HepG2 (cell line): Measurements from ENCODE around the gene SYNE3. TPM values are rescaled to one million over a fixed set of nuclear protein-coding genes. Genes with fewer than 3 reads are reported as not detected.

Experiments
- CEBPB ChIP-seq: IDR thresholded peaks from 2 replicates; pipeline ENCODE4 v1.6.1; 2011; ENCODE audit warnings: low read depth, low read length, improper control_type of control experiment, borderline replicate concordance
- FOSL2 ChIP-seq: sonication (generic); formaldehyde crosslinking; IDR thresholded peaks from 2 replicates; pipeline ENCODE4 v1.4.0; 2020; ENCODE audit warnings: missing genetic modification reagents
- GTF2F1 ChIP-seq: fragments of 150-350 bp; IDR thresholded peaks from 2 replicates; pipeline ENCODE4 v1.6.1; 2014; ENCODE audit warnings: low read length
- KDM2A ChIP-seq: sonication (generic); formaldehyde crosslinking; IDR thresholded peaks from 2 replicates; pipeline ENCODE4 v1.4.0; 2020; ENCODE audit warnings: low read depth, missing genetic modification reagents, borderline replicate concordance
- MAFK ChIP-seq, 2 experiments: IDR thresholded peaks in 1 of 2; conservative IDR thresholded peaks in 1 of 2; 2 replicates each; pipeline ENCODE4 v1.6.1; 2011; ENCODE audit warnings: improper control_type of control experiment in 2 of 2, low read length in 2 of 2
- MLLT10 ChIP-seq: sonication (generic); formaldehyde crosslinking; IDR thresholded peaks from 2 replicates; pipeline ENCODE4 v1.4.0; 2020; ENCODE audit warnings: missing genetic modification reagents
- NKX3-1 ChIP-seq: sonication (generic); formaldehyde crosslinking; IDR thresholded peaks from 2 replicates; pipeline ENCODE4 v1.5.0; 2020; ENCODE audit warnings: missing genetic modification reagents
- ZC3H13 ChIP-seq: sonication (generic); formaldehyde crosslinking; IDR thresholded peaks from 2 replicates; pipeline ENCODE4 v1.8.1; 2023; ENCODE audit warnings: mild to moderate bottlenecking, missing genetic modification reagents, moderate library complexity
- ZNF17 ChIP-seq: sonication (generic); formaldehyde crosslinking; IDR thresholded peaks from 2 replicates; pipeline ENCODE4 v1.5.0; 2020; ENCODE audit warnings: mild to moderate bottlenecking, missing genetic modification reagents
- ZNF263 ChIP-seq: sonication (generic); formaldehyde crosslinking; IDR thresholded peaks from 2 replicates; pipeline ENCODE4 v1.4.0; 2020; ENCODE audit warnings: missing genetic modification reagents
- ZNF367 ChIP-seq: sonication (generic); formaldehyde crosslinking; IDR thresholded peaks from 2 replicates; pipeline ENCODE4 v1.4.0; 2020; ENCODE audit warnings: missing genetic modification reagents, borderline replicate concordance
- ZNF556 ChIP-seq: sonication (generic); formaldehyde crosslinking; IDR thresholded peaks from 2 replicates; pipeline ENCODE4 v1.4.0; 2020; ENCODE audit warnings: mild to moderate bottlenecking, missing genetic modification reagents, borderline replicate concordance
- ZNF569 ChIP-seq: sonication (generic); formaldehyde crosslinking; IDR thresholded peaks from 2 replicates; pipeline ENCODE4 v1.5.0; 2020; ENCODE audit warnings: mild to moderate bottlenecking, missing genetic modification reagents, moderate library complexity, borderline replicate concordance
- ZNF703 ChIP-seq: sonication (generic); formaldehyde crosslinking; IDR thresholded peaks from 2 replicates; pipeline ENCODE4 v1.5.1; 2020; ENCODE audit warnings: missing genetic modification reagents, mild to moderate bottlenecking, moderate library complexity, borderline replicate concordance
- ZNF773 ChIP-seq: sonication (generic); formaldehyde crosslinking; IDR thresholded peaks from 2 replicates; pipeline ENCODE4 v1.4.0; 2020; ENCODE audit warnings: missing genetic modification reagents, borderline replicate concordance
- polyA plus RNA-seq, 8 experiments: library from polyadenylated mRNA; depleted of rRNA in 3 of 8; stranded (reverse) in 7 of 8; unstranded in 1 of 8; fragments of >200 nt; fragmentation: Illumina TruSeq in 4 of 8; extraction: Trizol in 4 of 8; gene quantifications; 2 replicates each; pipeline versions ENCODE4 v1.2.1 to v1.2.3, GENCODE V29; 2011 to 2016; ENCODE audit warnings: low read depth in 4 of 8, missing spikeins in 1 of 8, mixed read lengths in 1 of 8; ENCODE audit not compliant: insufficient read depth in 1 of 8
- total RNA-seq, 5 experiments: library from RNA; depleted of rRNA; stranded (reverse); fragments of >200 nt; fragmentation: Illumina TruSeq; extraction: Trizol; gene quantifications; 2 replicates each; pipeline ENCODE4 v1.2.3, GENCODE V29; 2016; ENCODE audit warnings: low read depth in 1 of 5
- TF ChIP-seq, protein P1 (sequence below), 2 experiments: fragments of 450-650 bp in 1 of 2; sonication (generic) in 1 of 2; formaldehyde crosslinking in 1 of 2; IDR thresholded peaks; 2 replicates each; pipeline versions ENCODE4 v1.6.1 to v1.8.0; 2016 to 2022; ENCODE audit warnings: antibody characterized with exemption in 1 of 2, mild to moderate bottlenecking in 1 of 2, missing genetic modification reagents in 1 of 2
- TF ChIP-seq, protein P2 (sequence below): sonication (generic); formaldehyde crosslinking; IDR thresholded peaks from 2 replicates; pipeline ENCODE4 v1.4.0; 2020; ENCODE audit warnings: low read depth, mild to moderate bottlenecking, missing genetic modification reagents
- TF ChIP-seq, protein P3 (sequence below): sonication (generic); formaldehyde crosslinking; conservative IDR thresholded peaks from 2 replicates; pipeline ENCODE4 v1.4.0; 2020; ENCODE audit warnings: missing genetic modification reagents

SYNE3 gene
- total and polyA plus RNA-seq, 2 of the 13 experiments (the other 11 are each of a cell fraction or from before 2014, with no cell fraction given) = 7.8 to 8.0 TPM

DNA sequence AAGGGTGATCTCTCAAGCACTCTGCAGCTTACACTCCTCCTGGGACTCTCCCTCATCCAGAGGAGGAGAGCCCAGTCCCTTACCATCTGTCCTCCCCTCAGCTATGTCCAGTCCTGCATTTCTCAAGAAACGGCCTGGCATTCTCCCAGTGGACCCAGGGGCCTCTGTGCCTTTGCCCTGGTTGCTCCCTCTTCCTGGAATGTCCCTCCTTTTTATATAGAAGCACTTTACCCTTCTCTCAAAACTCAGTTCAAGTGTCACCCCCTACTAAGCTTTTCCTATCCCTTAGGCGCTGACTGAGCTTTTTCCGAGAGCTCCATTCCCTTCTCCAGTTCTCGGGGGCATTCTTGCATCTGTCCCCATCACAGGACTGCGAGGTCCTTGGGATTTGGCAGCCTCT lies 9.5 kb upstream of the SYNE3 start (continued):
- TF ChIP-seq, protein P1, sequence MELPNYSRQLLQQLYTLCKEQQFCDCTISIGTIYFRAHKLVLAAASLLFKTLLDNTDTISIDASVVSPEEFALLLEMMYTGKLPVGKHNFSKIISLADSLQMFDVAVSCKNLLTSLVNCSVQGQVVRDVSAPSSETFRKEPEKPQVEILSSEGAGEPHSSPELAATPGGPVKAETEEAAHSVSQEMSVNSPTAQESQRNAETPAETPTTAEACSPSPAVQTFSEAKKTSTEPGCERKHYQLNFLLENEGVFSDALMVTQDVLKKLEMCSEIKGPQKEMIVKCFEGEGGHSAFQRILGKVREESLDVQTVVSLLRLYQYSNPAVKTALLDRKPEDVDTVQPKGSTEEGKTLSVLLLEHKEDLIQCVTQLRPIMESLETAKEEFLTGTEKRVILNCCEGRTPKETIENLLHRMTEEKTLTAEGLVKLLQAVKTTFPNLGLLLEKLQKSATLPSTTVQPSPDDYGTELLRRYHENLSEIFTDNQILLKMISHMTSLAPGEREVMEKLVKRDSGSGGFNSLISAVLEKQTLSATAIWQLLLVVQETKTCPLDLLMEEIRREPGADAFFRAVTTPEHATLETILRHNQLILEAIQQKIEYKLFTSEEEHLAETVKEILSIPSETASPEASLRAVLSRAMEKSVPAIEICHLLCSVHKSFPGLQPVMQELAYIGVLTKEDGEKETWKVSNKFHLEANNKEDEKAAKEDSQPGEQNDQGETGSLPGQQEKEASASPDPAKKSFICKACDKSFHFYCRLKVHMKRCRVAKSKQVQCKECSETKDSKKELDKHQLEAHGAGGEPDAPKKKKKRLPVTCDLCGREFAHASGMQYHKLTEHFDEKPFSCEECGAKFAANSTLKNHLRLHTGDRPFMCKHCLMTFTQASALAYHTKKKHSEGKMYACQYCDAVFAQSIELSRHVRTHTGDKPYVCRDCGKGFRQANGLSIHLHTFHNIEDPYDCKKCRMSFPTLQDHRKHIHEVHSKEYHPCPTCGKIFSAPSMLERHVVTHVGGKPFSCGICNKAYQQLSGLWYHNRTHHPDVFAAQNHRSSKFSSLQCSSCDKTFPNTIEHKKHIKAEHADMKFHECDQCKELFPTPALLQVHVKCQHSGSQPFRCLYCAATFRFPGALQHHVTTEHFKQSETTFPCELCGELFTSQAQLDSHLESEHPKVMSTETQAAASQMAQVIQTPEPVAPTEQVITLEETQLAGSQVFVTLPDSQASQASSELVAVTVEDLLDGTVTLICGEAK (IDR thresholded peaks at IDR 0.05) = no peak
- TF ChIP-seq, protein P1 (CRISPR knock-in tag; IDR thresholded peaks at IDR 0.05) = no peak
- TF ChIP-seq ZNF569 = no peak
- TF ChIP-seq MAFK (conservative IDR thresholded peaks at IDR 0.05 in 1 of 2, IDR thresholded peaks at IDR 0.05 in 1 of 2; ENCODE audit: low read length in 2 of 2) = peak; percentile 27 to 39; a peak in 2 of 4 replicates
- no peak for TF ChIP-seq ZNF367 (CRISPR knock-in tag)
- TF ChIP-seq KDM2A (CRISPR knock-in tag) = 0 out of 2 replicates have a peak, but pooled peaks have one; percentile 8
- no peak for TF ChIP-seq GTF2F1
- no peak for TF ChIP-seq MLLT10 (CRISPR knock-in tag)
- TF ChIP-seq, protein P2, sequence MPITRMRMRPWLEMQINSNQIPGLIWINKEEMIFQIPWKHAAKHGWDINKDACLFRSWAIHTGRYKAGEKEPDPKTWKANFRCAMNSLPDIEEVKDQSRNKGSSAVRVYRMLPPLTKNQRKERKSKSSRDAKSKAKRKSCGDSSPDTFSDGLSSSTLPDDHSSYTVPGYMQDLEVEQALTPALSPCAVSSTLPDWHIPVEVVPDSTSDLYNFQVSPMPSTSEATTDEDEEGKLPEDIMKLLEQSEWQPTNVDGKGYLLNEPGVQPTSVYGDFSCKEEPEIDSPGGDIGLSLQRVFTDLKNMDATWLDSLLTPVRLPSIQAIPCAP = no peak
- peak; percentile 64 for TF ChIP-seq ZNF263
- no peak for TF ChIP-seq ZNF703
- TF ChIP-seq ZNF773 (CRISPR knock-in tag) = no peak
- TF ChIP-seq FOSL2 (CRISPR knock-in tag) = peak; percentile 9; the same call in 1 of the 2 replicates
- 0 out of 2 replicates have a peak, but pooled peaks have one; percentile 31 for TF ChIP-seq ZNF556 (CRISPR knock-in tag)
- no peak for TF ChIP-seq ZC3H13 (CRISPR knock-in tag)
- no peak for TF ChIP-seq NKX3-1 (CRISPR knock-in tag)
- TF ChIP-seq, protein P3, sequence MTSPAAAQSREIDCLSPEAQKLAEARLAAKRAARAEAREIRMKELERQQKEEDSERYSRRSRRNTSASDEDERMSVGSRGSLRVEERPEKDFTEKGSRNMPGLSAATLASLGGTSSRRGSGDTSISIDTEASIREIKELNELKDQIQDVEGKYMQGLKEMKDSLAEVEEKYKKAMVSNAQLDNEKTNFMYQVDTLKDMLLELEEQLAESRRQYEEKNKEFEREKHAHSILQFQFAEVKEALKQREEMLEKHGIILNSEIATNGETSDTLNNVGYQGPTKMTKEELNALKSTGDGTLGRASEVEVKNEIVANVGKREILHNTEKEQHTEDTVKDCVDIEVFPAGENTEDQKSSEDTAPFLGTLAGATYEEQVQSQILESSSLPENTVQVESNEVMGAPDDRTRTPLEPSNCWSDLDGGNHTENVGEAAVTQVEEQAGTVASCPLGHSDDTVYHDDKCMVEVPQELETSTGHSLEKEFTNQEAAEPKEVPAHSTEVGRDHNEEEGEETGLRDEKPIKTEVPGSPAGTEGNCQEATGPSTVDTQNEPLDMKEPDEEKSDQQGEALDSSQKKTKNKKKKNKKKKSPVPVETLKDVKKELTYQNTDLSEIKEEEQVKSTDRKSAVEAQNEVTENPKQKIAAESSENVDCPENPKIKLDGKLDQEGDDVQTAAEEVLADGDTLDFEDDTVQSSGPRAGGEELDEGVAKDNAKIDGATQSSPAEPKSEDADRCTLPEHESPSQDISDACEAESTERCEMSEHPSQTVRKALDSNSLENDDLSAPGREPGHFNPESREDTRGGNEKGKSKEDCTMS (CRISPR knock-in tag) = no peak
- TF ChIP-seq CEBPB = no peak
- TF ChIP-seq ZNF17 (CRISPR knock-in tag) = no peak
